ENCODE data around the gene MYADM.
"Not testable (repeated sequence)": the region's sequence is repeated elsewhere in the genome, so short reads cannot be mapped to it uniquely, and the experiment has no call there.

MYADM gene

GRCh38 chr19:53868892-53869804, 1.5 kb downstream of the MYADM start:
- no peak for DNase-seq

GRCh38 chr19:53869805-53870484, 2.3 kb downstream of the MYADM start:
- DNase-seq = not testable (repeated sequence)

GRCh38 chr19:53870485-53870844, 2.8 kb downstream of the MYADM start:
- DNase-seq = no peak

GRCh38 chr19:53871454-53871853, 3.8 kb downstream of the MYADM start:
- DNase-seq = no peak

GRCh38 chr19:53872762-53873161, 5.1 kb downstream of the MYADM start:
- no peak for DNase-seq

GRCh38 chr19:53873773-53874605, 6.3 kb downstream of the MYADM start:
- no peak for DNase-seq

GRCh38 chr19:53874606-53874990, 6.9 kb downstream of the MYADM start:
- DNase-seq = no peak

- DNase-seq = no peak
Measured at GRCh38 chr19:53875602-53876325, 8.1 kb downstream of the MYADM start.

GRCh38 chr19:53876651-53877224, 9.1 kb downstream of the MYADM start:
- DNase-seq = no peak

GRCh38 chr19:53877361-53877766, 9.7 kb downstream of the MYADM start:
- DNase-seq = no peak

GRCh38 chr19:53878776-53879139, 11.1 kb downstream of the MYADM start:
- no peak for DNase-seq

GRCh38 chr19:53879140-53880081, 11.7 kb downstream of the MYADM start:
- no peak for DNase-seq

- DNase-seq = no peak
Measured at GRCh38 chr19:53880711-53881481, 13.2 kb downstream of the MYADM start.

GRCh38 chr19:53881482-53882390, 14.1 kb downstream of the MYADM start, which contains the start of gene PRKCG:
Gene PRKCG (plus strand): TSS chr19:53882197. CDS start chr19:53882495, 298 bp downstream.
- no peak for DNase-seq

- no peak for DNase-seq
Measured at GRCh38 chr19:53882391-53883050, 14.8 kb downstream of the MYADM start.

GRCh38 chr19:53883231-53883661, 15.6 kb downstream of the MYADM start:
- no peak for DNase-seq

- DNase-seq = no peak
Measured at GRCh38 chr19:53883741-53884140, 16.1 kb downstream of the MYADM start.

GRCh38 chr19:53884256-53884655, 16.6 kb downstream of the MYADM start:
- no peak for DNase-seq

GRCh38 chr19:53885036-53885435, 17.4 kb downstream of the MYADM start:
- DNase-seq = no peak

All from NCI-H187 treated with DMSO at 0.1 percent for 48 hours (cell line).